ENCODE measurements around the gene KLHL17.
A peak's percentile ranks its signal among the peaks of the same experiment; 100 is the strongest.

The KLHL17 gene

DNA sequence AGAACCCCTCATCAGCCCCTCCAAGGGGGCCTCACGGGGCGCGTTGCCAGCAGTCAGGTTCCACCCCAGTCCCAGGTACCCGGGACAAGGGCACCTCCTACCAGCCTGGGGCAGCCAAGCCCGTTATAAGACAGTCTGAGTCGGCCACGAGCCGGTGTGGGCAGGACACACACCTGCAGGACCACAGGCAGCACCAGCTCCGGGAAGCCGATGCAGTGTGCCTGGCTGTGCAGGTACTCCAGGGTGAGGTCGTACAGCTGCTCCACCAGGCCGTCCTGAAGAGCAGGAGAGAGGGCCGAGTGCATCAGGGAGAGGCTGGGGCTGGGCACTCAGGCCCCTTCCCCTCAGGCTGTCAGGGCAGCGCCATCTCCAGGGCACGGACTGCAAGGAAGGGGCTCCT lies 12.4 kb upstream of the KLHL17 start:
- H3K27ac ChIP-seq (ENCODE audit: low read length), result no peak overlapping the region
- peaks cover 0 to 7% of the 10 kb centered on the region in 2 donors for H3K4me1 ChIP-seq (ENCODE audit: control insufficient read depth in 1 of 2, insufficient read depth in 2 of 2, low read length in 2 of 2)
- H3K27me3 ChIP-seq (ENCODE audit: low read depth, low read length), result peaks cover 2% of the 10 kb centered on the region
- no peak overlapping the region for H3K4me3 ChIP-seq (ENCODE audit: low read depth in 1 of 2, low read length in 2 of 2)
- H3K9me3 ChIP-seq (ENCODE audit: control insufficient read depth in 1 of 2, low read length in 2 of 2), result no peaks in the 10 kb centered on the region
- peaks cover 20 to 79% of the 10 kb centered on the region in 2 donors for H3K36me3 ChIP-seq (ENCODE audit: control insufficient read depth in 1 of 2, insufficient read depth in 2 of 2, low read length in 2 of 2)

DNA sequence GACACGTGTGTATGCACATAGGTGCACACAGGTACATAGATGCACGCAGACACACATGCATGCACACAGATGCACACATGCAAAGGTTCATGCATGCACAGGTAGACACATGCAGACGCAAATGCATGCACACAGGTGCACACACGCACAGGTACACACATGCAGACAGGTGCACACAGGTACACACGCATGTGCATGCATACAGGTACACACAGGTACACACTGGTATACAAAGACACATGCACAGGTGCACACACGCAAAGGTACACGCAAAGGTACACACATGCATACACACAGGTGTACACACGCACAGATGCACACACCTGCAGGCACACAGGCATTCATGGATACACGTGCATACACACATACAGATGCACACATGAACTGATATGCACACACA lies 10.1 kb upstream of the KLHL17 start:
- Histone ChIP-seq H3K27me3 (ENCODE audit: low read depth, low read length) (no peaks in the 10 kb centered on the region), H3K4me3 (ENCODE audit: low read depth in 1 of 2, low read length in 2 of 2) (no peak overlapping the region), H3K27ac (ENCODE audit: low read length) (no peak overlapping the region), H3K9me3 (ENCODE audit: control insufficient read depth in 1 of 2, low read length in 2 of 2) (no peaks in the 10 kb centered on the region), H3K36me3 (ENCODE audit: control insufficient read depth in 1 of 2, insufficient read depth in 2 of 2, low read length in 2 of 2) (peaks cover 31 to 97% of the 10 kb centered on the region in 2 donors), H3K4me1 (ENCODE audit: control insufficient read depth in 1 of 2, insufficient read depth in 2 of 2, low read length in 2 of 2) (no peaks in the 10 kb centered on the region)

- Histone ChIP-seq H3K4me1 (ENCODE audit: control insufficient read depth in 1 of 2, insufficient read depth in 2 of 2, low read length in 2 of 2) (no peaks in the 10 kb centered on the region), H3K4me3 (ENCODE audit: low read depth in 1 of 2, low read length in 2 of 2) (no peak overlapping the region), H3K27me3 (ENCODE audit: low read depth, low read length) (no peaks in the 10 kb centered on the region), H3K36me3 (ENCODE audit: control insufficient read depth in 1 of 2, insufficient read depth in 2 of 2, low read length in 2 of 2) (peaks cover 35 to 97% of the 10 kb centered on the region in 2 donors), H3K9me3 (ENCODE audit: control insufficient read depth in 1 of 2, low read length in 2 of 2) (no peaks in the 10 kb centered on the region), H3K27ac (ENCODE audit: low read length) (no peak overlapping the region)
These were observed 9.5 kb upstream of the KLHL17 start for GRCh38 chr1:950881-951280.

GRCh38 chr1:951364-951763 lies 9.0 kb upstream of the KLHL17 start:
- Histone ChIP-seq H3K27me3 (ENCODE audit: low read depth, low read length) (no peaks in the 10 kb centered on the region), H3K36me3 (ENCODE audit: control insufficient read depth in 1 of 2, insufficient read depth in 2 of 2, low read length in 2 of 2) (peaks cover 35 to 98% of the 10 kb centered on the region in 2 donors)

DNA sequence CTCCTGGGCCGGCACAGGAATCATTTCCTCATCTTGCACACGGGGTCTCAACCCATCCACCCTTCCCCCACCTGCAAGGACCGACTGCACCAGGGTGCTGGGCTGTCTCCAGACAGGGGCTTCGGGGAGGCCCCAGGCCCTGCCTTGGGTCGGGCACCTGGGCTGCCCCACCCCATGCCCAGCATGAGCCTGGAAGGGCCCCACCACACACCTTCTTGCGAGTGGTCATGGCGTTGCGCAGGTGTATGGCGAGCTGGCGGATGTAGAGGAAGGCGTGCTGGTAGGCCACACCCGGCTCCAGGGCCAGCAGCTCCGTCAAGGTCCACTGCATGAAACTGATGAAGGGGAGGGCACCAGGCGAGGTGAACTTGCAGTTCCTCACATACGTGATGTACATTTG lies 8.2 kb upstream of the KLHL17 start:
- H3K27ac ChIP-seq (ENCODE audit: low read length), result no peak overlapping the region
- no peaks in the 10 kb centered on the region for H3K27me3 ChIP-seq (ENCODE audit: low read depth, low read length)
- H3K4me1 ChIP-seq (ENCODE audit: control insufficient read depth in 1 of 2, insufficient read depth in 2 of 2, low read length in 2 of 2), result peaks cover 0 to 5% of the 10 kb centered on the region in 2 donors
- no peaks in the 10 kb centered on the region for H3K9me3 ChIP-seq (ENCODE audit: control insufficient read depth in 1 of 2, low read length in 2 of 2)
- H3K36me3 ChIP-seq (ENCODE audit: control insufficient read depth in 1 of 2, insufficient read depth in 2 of 2, low read length in 2 of 2), result peaks cover 41 to 100% of the 10 kb centered on the region in 2 donors
- H3K4me3 ChIP-seq (ENCODE audit: low read depth in 1 of 2, low read length in 2 of 2), result no peak overlapping the region

More at GRCh38 chr1:951364-951763, 9.0 kb upstream of the KLHL17 start:
- Histone ChIP-seq H3K27ac (ENCODE audit: low read length) (no peak overlapping the region), H3K4me3 (ENCODE audit: low read depth in 1 of 2, low read length in 2 of 2) (no peak overlapping the region), H3K4me1 (ENCODE audit: control insufficient read depth in 1 of 2, insufficient read depth in 2 of 2, low read length in 2 of 2) (no peaks in the 10 kb centered on the region), H3K9me3 (ENCODE audit: control insufficient read depth in 1 of 2, low read length in 2 of 2) (no peaks in the 10 kb centered on the region)

DNA sequence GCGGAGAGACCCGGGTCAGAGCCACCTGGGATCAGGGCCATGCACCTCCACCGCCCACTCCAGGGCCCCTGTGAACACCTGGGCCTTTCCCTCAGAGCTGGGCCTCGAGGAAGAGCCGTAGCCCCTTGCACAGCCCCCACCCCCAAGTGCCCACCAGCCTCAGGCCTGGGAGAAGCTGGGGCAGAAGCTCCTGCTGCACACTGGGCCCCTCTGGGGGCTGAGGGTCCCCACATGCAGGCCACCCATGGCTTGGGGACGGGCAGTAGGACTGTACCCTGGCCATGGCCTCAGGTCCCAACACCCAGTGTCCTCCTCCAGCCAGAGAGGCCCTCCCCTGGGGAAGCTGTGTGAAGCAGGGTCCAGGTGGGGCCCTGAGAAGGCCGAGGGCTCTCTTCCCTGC lies 7.8 kb upstream of the KLHL17 start:
- Histone ChIP-seq H3K9me3 (ENCODE audit: control insufficient read depth in 1 of 2, low read length in 2 of 2) (no peaks in the 10 kb centered on the region), H3K4me1 (ENCODE audit: control insufficient read depth in 1 of 2, insufficient read depth in 2 of 2, low read length in 2 of 2) (peaks cover 2 to 9% of the 10 kb centered on the region in 2 donors), H3K27ac (ENCODE audit: low read length) (no peak overlapping the region), H3K4me3 (ENCODE audit: low read depth in 1 of 2, low read length in 2 of 2) (no peak overlapping the region), H3K36me3 (ENCODE audit: control insufficient read depth in 1 of 2, insufficient read depth in 2 of 2, low read length in 2 of 2) (peaks cover 41 to 96% of the 10 kb centered on the region in 2 donors), H3K27me3 (ENCODE audit: low read depth, low read length) (no peaks in the 10 kb centered on the region)

DNA sequence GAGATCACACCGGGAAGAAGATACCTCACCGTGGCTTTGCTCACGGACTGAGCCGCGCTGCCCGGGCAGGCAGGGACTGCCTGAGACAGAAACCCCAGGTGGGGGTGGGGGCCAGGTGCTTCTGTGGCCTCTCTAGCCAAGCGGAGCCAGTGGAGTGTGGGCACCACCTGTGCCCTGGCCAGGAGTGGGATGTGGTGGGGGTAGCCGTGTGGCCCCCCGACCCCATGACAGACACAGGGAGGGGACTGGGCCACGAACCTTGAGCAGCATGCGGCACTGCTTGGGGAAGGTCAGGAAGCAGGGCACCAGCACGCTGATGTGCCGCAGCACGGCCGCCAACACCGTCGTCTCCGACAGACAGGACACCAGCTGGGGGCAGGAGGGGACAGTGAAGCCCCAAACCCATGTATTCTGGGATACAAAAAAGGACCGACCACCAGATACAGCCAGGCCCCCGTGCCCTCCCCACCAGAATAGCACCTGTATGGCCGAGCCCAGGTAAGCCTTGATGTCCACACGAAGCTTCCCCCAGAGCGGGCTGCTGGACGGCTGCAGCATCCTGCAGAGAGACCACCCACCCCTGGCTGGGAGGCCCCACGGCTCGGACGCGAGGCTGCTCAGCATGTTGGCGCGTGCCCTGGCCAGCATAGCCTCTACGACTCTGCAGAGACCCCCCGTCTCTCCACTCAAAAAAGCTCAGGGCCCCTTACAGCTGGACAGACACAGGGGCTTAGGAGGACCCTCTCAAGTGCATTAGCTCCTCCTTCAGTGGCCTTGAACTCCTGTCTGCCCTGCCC lies 6.7 kb upstream of the KLHL17 start:
- Histone ChIP-seq H3K36me3 (ENCODE audit: control insufficient read depth in 1 of 2, insufficient read depth in 2 of 2, low read length in 2 of 2) (peaks cover 41 to 85% of the 10 kb centered on the region in 2 donors), H3K27me3 (ENCODE audit: low read depth, low read length) (no peaks in the 10 kb centered on the region), H3K4me1 (ENCODE audit: control insufficient read depth in 1 of 2, insufficient read depth in 2 of 2, low read length in 2 of 2) (peaks cover 5 to 20% of the 10 kb centered on the region in 2 donors), H3K27ac (ENCODE audit: low read length) (no peak overlapping the region), H3K9me3 (ENCODE audit: control insufficient read depth in 1 of 2, low read length in 2 of 2) (no peaks in the 10 kb centered on the region), H3K4me3 (ENCODE audit: low read depth in 1 of 2, low read length in 2 of 2) (no peak overlapping the region)

- H3K4me3 ChIP-seq (ENCODE audit: low read depth in 1 of 2, low read length in 2 of 2), result no peak overlapping the region
- H3K36me3 ChIP-seq (ENCODE audit: control insufficient read depth in 1 of 2, insufficient read depth in 2 of 2, low read length in 2 of 2), result peaks cover 39 to 72% of the 10 kb centered on the region in 2 donors
- H3K27me3 ChIP-seq (ENCODE audit: low read depth, low read length), result no peaks in the 10 kb centered on the region
- H3K9me3 ChIP-seq (ENCODE audit: control insufficient read depth in 1 of 2, low read length in 2 of 2), result no peaks in the 10 kb centered on the region
- no peak overlapping the region for H3K27ac ChIP-seq (ENCODE audit: low read length)
- H3K4me1 ChIP-seq (ENCODE audit: control insufficient read depth in 1 of 2, insufficient read depth in 2 of 2, low read length in 2 of 2), result peaks cover 5 to 27% of the 10 kb centered on the region in 2 donors
These were observed 5.5 kb upstream of the KLHL17 start for GRCh38 chr1:954927-955326.

GRCh38 chr1:955474-955873 lies 4.9 kb upstream of the KLHL17 start:
- Histone ChIP-seq H3K27ac (ENCODE audit: low read length) (no peak overlapping the region), H3K4me1 (ENCODE audit: control insufficient read depth in 1 of 2, insufficient read depth in 2 of 2, low read length in 2 of 2) (peaks cover 5 to 29% of the 10 kb centered on the region in 2 donors), H3K4me3 (ENCODE audit: low read depth in 1 of 2, low read length in 2 of 2) (no peak overlapping the region), H3K36me3 (ENCODE audit: control insufficient read depth in 1 of 2, insufficient read depth in 2 of 2, low read length in 2 of 2) (peaks cover 33 to 67% of the 10 kb centered on the region in 2 donors), H3K27me3 (ENCODE audit: low read depth, low read length) (no peaks in the 10 kb centered on the region), H3K9me3 (ENCODE audit: control insufficient read depth in 1 of 2, low read length in 2 of 2) (no peaks in the 10 kb centered on the region)

DNA sequence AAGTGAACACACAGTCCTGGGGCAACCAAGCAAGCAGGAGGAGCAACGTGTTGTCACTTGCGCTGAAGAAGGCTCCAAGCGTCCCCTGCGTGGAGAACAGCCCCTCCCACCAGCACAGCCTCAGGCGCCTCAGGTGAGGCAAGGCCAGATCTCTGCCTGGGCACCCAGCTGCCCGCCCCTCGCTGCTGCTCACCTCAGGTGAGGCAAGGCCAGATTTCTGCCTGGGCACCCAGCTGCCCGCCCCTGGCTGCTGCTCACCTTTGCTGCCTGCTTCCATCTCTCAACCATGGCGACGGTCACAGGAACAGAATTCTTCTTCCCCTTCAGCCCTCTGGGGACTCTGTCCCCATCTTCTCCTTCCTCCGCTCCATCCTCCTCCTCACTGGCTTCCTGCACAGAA lies 3.7 kb upstream of the KLHL17 start:
- H3K4me3 ChIP-seq (ENCODE audit: low read depth in 1 of 2, low read length in 2 of 2), result no peak overlapping the region
- no peaks in the 10 kb centered on the region for H3K27me3 ChIP-seq (ENCODE audit: low read depth, low read length)
- H3K36me3 ChIP-seq (ENCODE audit: control insufficient read depth in 1 of 2, insufficient read depth in 2 of 2, low read length in 2 of 2), result peaks cover 29 to 55% of the 10 kb centered on the region in 2 donors
- peaks cover 5 to 34% of the 10 kb centered on the region in 2 donors for H3K4me1 ChIP-seq (ENCODE audit: control insufficient read depth in 1 of 2, insufficient read depth in 2 of 2, low read length in 2 of 2)
- H3K9me3 ChIP-seq (ENCODE audit: control insufficient read depth in 1 of 2, low read length in 2 of 2), result no peaks in the 10 kb centered on the region
- no peak overlapping the region for H3K27ac ChIP-seq (ENCODE audit: low read length)

DNA sequence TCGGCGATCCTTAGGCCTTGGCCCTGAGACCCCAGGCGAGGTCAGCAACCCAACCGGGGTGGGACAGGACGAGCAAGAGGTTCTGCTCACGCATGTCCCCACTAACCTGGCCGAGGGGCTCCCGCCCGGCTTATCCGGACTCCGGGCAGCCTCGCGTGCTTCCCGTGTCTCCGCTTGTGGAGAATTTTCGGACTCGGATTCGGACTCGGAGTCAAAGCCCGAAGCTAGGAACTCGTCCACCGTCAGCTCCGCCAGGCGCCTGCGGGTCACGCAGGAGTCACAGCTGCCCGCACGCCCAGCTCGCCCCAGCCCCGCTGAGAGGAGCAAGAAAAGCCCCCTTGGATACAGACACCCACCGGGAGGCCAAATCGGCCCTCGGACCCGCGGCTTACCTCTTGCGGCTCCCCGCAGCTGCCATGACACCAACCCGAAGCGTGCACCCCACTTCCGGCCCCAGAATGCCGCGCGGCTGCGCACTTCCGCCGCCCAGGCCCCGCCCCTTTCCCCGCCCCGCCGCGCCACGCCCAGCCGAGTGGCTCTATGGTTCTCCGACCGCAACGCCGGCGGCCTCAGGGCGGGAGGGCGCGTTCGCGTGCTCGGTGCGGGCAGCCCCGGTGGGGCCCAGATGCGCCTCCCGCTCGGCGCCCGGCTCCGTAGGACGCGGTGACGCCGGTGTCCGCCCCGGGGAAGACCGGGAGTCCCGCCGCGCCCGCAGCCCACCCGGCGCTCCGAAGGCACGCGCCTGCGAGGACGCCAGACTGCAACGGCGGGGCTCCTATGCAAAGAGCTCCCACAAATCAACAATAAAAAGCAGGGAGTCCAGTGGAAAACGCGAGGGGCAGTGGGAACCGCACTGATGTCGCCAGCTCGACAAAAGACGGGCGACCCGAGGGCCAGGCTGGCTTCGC lies 1.3 kb upstream of the KLHL17 start, which contains the start of gene NOC2L:
NOC2L (minus strand) TSS at position 434 of the 908 bp plus-strand sequence; CDS start at position 418, 16 bp downstream.
- Histone ChIP-seq H3K27ac (ENCODE audit: low read length) (peak within 1 kb of the TSS; percentile 56), H3K36me3 (ENCODE audit: control insufficient read depth in 1 of 2, insufficient read depth in 2 of 2, low read length in 2 of 2) (peaks cover 26 to 40% of the 10 kb centered on the region in 2 donors), H3K9me3 (ENCODE audit: control insufficient read depth in 1 of 2, low read length in 2 of 2) (no peaks in the 10 kb centered on the region), H3K4me1 (ENCODE audit: control insufficient read depth in 1 of 2, insufficient read depth in 2 of 2, low read length in 2 of 2) (peaks cover 5 to 34% of the 10 kb centered on the region in 2 donors), H3K4me3 (ENCODE audit: low read depth in 1 of 2, low read length in 2 of 2) (peak within 1 kb of the TSS; percentile 92 to 96), H3K27me3 (ENCODE audit: low read depth, low read length) (no peaks in the 10 kb centered on the region)
